Activated naive CD4-positive, alpha-beta T cell treated with anti-CD3 and anti-CD28 coated beads, Interleukin-2, amount 50 U/mL, for 24 hours (primary cell): ENCODE measurements around the gene RNF222.
"Not testable (repeated sequence)": the region's sequence is repeated elsewhere in the genome, so short reads cannot be mapped to it uniquely, and the experiment has no call there.

Source experiments
- H3K27ac Mint-ChIP-seq: one replicate; pipeline ENCODE4 v1.8.0; 2021; ENCODE audit warnings: mild to moderate bottlenecking, mixed read lengths
- H3K27me3 Mint-ChIP-seq: one replicate; pipeline ENCODE4 v1.8.0; 2021; ENCODE audit warnings: mixed read lengths
- H3K36me3 Mint-ChIP-seq: one replicate; pipeline ENCODE4 v1.8.0; 2021; ENCODE audit warnings: mixed read lengths
- H3K4me1 Mint-ChIP-seq: one replicate; pipeline ENCODE4 v1.8.0; 2021; ENCODE audit warnings: mixed read lengths
- H3K4me3 Mint-ChIP-seq: one replicate; pipeline ENCODE4 v1.8.0; 2021; ENCODE audit warnings: mild to moderate bottlenecking, mixed read lengths
- H3K9me3 Mint-ChIP-seq: one replicate; pipeline ENCODE4 v1.8.0; 2021; ENCODE audit warnings: mixed read lengths

Gene RNF222

GRCh38 chr17:8394497-8394896 is 3.1 kb downstream of the RNF222 start:
- H3K9me3 Mint-ChIP-seq, H3K4me3 Mint-ChIP-seq, H3K27me3 Mint-ChIP-seq, H3K27ac Mint-ChIP-seq, H3K36me3 Mint-ChIP-seq: not testable (repeated sequence)
- peaks cover 13% of the 10 kb centered on the region for H3K4me1 Mint-ChIP-seq

DNA sequence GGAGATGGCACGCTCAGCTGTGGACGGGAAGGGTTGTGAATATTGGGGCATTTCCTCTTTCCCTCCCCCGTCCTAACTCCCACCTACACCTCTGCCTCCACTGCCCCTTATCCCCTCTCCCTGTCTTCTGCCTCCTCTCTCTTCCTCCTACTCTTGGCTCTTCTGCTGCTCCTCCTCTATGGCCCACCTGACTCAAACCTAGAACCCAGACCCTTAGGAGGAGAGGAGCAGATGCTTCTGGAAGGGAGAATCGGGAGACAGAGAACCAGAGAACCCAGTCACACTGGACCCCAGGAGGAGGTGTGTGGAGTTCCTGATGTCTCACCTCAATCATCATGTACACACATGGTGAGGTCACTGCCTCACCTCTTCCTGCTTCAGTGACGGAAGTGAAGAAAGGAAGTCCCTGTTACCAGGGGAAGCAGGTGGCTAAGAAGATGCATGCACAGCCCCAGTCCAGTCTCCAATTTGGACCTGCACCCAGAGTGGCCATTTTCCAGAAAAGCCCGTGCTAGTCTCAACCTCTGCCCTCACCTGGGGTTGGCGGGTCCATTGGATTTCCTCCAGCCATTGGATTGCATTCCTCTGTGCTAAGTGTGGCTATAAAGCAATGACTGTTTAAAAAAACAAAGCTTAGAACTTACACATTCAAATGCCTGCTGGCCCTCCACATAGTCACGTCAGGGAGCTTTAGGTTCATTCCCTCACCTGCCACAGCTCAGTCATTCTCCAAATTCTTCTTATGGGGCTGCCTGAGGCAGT is 4.0 kb downstream of the RNF222 start:
- Mint-ChIP-seq H3K27ac (peak overlapping the region; percentile 79), H3K36me3 (no peaks in the 10 kb centered on the region), H3K9me3 (no peaks in the 10 kb centered on the region), H3K4me3 (no peak overlapping the region), H3K4me1 (peaks cover 13% of the 10 kb centered on the region), H3K27me3 (peaks cover 4% of the 10 kb centered on the region)

- Mint-ChIP-seq H3K4me3 (no peak overlapping the region), H3K9me3 (no peaks in the 10 kb centered on the region), H3K36me3 (no peaks in the 10 kb centered on the region), H3K4me1 (peaks cover 13% of the 10 kb centered on the region), H3K27me3 (peaks cover 2% of the 10 kb centered on the region), H3K27ac (no peak overlapping the region)
These were observed 4.8 kb downstream of the RNF222 start for GRCh38 chr17:8392674-8393469.

GRCh38 chr17:8392274-8392673 is 5.4 kb downstream of the RNF222 start:
- no peaks in the 10 kb centered on the region for H3K36me3 Mint-ChIP-seq
- no peak overlapping the region for H3K4me3 Mint-ChIP-seq
- peaks cover 13% of the 10 kb centered on the region for H3K4me1 Mint-ChIP-seq
- H3K27me3 Mint-ChIP-seq, result no peaks in the 10 kb centered on the region
- no peaks in the 10 kb centered on the region for H3K9me3 Mint-ChIP-seq
- no peak overlapping the region for H3K27ac Mint-ChIP-seq

DNA sequence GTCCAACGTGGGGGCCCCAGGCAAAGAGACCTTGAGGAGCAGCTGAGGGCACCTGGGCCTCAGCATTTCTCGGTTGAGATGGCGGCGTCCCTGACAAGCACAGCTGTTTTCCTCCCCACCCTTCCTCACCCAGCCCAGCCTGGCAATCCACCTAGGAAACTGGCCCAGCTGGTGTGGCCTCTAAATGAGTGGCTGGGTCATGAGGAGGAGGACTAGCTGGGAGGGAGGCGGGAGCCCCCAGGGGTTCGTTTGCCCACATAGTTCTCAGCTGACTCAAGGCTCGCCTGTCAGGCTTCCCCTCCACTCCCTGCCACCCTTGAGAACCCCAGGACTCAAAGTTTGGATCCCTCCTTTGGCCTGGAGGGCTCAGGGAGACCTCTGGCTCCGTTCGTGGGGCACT is 5.9 kb downstream of the RNF222 start:
- H3K4me3 Mint-ChIP-seq, result no peak overlapping the region
- peaks cover 15% of the 10 kb centered on the region for H3K4me1 Mint-ChIP-seq
- H3K27ac Mint-ChIP-seq, result no peak overlapping the region
- no peaks in the 10 kb centered on the region for H3K36me3 Mint-ChIP-seq
- H3K27me3 Mint-ChIP-seq, result no peaks in the 10 kb centered on the region
- no peaks in the 10 kb centered on the region for H3K9me3 Mint-ChIP-seq

DNA sequence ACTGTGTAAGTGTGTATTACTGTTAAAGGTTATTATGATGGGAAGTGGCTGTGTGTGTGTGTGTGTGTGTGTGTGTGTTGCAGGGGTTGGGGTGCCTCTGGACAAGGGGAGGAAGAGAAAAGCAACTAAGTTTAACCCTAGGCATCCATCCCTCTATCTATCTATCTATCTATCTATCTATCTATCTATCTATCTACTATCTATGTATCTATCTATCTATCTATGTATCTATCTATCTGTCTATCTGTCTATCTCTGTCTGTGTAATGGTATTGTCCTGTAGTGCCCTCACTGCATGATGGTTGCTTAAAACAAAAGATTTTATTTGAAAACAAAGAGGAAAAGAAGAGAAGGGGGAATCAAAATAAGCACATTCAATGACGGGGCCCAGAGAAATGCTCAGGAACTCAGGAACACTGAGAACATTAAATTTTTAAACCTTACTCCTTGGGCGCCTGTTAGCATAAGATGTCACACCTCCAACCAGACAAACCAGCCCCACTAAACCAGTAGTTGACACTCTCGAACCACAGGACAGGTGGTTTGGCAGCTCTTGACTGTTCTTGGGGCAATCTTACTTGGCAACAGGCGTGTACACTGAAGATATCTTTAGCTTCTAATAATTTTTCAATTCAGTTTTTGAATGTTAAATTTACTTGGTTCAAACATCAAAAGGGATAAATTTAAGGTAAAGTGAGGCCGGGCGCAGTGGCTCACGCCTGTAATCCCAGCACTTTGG is 9.5 kb downstream of the RNF222 start:
- Mint-ChIP-seq H3K4me3 (no peak overlapping the region), H3K27ac (no peak overlapping the region), H3K4me1 (peaks cover 20% of the 10 kb centered on the region), H3K36me3 (peaks cover under 1% of the 10 kb centered on the region), H3K9me3 (no peaks in the 10 kb centered on the region), H3K27me3 (no peaks in the 10 kb centered on the region)

- Mint-ChIP-seq H3K27me3 (no peaks in the 10 kb centered on the region), H3K9me3 (no peaks in the 10 kb centered on the region), H3K4me3 (peak overlapping the region; percentile 9), H3K27ac (peak overlapping the region; percentile 56), H3K36me3 (peaks cover 11% of the 10 kb centered on the region), H3K4me1 (peaks cover 20% of the 10 kb centered on the region)
These were observed 10.8 kb downstream of the RNF222 start for GRCh38 chr17:8386841-8387240.

DNA sequence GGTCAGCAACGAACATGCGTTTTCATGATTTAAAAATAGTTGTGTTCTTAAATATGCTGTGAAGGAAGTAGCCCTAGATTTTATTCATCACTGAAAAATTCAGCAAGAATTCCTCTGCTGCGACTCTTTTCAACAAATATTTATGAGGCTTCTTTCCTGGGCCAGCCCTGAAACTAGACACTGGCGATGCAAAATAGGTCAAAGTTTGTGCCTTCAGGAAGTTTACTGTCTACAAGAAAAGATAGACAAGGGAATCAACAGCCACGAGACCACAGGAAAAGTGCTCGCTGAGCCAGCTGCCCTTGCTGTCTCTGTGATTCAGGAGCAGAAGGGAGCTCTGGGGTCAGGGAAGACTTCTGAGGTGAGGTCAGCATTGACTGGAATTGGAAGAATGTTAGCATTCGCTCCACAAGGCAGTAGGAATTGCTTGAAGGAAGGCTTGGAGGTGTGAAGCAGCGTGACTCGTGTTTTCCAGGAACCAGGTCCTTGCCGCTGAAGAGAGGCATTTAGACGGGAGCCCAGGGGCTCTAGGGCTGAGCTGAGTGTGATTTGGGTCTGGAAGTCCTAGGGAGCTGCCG is 12.7 kb downstream of the RNF222 start:
- Mint-ChIP-seq H3K4me3 (peak overlapping the region; percentile 100), H3K4me1 (peaks cover 34% of the 10 kb centered on the region), H3K9me3 (no peaks in the 10 kb centered on the region), H3K36me3 (peaks cover 21% of the 10 kb centered on the region), H3K27ac (peak overlapping the region; percentile 83), H3K27me3 (no peaks in the 10 kb centered on the region)

DNA sequence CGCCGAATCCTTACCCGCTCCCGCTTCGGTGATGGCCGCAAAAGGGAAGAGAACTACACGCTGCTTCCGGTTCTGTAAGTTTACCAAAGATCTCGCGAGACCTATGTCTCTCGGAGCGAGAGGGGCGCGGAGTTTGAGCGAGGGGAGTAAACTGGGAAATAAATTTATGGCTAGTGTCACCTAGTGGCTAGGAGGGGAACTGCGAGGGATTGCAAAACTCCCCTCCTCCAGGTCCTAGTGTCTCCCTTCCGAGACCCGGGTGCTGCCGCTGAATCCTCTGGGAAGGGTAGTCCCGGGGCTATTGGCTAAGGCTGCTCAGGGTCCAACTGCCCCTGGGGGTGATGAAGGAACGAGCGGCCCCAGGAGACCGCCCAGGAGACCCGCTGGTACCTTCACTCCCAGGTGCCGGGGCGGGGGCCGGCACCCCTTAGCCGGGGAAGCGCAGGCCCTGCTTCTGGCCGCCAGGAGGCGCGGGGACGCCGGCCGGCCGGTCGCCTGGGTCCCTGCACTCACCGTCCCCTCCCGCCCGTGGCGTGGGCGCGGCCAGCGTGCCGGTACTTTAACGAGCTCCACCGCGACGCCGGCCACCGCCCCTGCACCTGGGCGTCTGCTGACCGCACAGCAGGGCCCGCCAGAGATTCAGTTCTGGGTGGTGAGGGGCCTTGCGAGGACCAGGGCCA is 14.3 kb downstream of the RNF222 start, which contains the start of gene RPL26:
TSS of gene RPL26 (minus strand) at position 51 of the 680 bp plus-strand sequence. CDS start 883 bp downstream, outside the sequence.
- peaks cover 46% of the 10 kb centered on the region for H3K4me1 Mint-ChIP-seq
- no peaks in the 10 kb centered on the region for H3K27me3 Mint-ChIP-seq
- no peaks in the 10 kb centered on the region for H3K9me3 Mint-ChIP-seq
- peak within 1 kb of the TSS; percentile 98 for H3K27ac Mint-ChIP-seq
- peak within 1 kb of the TSS; percentile 100 for H3K4me3 Mint-ChIP-seq
- H3K36me3 Mint-ChIP-seq, result peaks cover 27% of the 10 kb centered on the region

DNA sequence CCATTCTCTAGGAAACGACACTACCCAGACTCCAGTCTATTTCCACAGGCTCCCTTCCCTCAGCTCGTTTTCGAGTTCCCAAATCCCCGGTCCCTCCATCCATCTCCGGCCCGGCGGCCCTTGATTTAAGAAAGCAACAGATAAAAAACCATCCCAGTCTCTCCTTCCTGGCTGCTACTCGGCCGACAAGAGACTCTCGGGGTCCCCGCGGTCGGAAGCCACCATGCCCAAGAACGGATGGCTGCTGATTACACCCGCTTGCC is 14.8 kb downstream of the RNF222 start:
- H3K36me3 Mint-ChIP-seq, result peaks cover 27% of the 10 kb centered on the region
- peaks cover 48% of the 10 kb centered on the region for H3K4me1 Mint-ChIP-seq

DNA sequence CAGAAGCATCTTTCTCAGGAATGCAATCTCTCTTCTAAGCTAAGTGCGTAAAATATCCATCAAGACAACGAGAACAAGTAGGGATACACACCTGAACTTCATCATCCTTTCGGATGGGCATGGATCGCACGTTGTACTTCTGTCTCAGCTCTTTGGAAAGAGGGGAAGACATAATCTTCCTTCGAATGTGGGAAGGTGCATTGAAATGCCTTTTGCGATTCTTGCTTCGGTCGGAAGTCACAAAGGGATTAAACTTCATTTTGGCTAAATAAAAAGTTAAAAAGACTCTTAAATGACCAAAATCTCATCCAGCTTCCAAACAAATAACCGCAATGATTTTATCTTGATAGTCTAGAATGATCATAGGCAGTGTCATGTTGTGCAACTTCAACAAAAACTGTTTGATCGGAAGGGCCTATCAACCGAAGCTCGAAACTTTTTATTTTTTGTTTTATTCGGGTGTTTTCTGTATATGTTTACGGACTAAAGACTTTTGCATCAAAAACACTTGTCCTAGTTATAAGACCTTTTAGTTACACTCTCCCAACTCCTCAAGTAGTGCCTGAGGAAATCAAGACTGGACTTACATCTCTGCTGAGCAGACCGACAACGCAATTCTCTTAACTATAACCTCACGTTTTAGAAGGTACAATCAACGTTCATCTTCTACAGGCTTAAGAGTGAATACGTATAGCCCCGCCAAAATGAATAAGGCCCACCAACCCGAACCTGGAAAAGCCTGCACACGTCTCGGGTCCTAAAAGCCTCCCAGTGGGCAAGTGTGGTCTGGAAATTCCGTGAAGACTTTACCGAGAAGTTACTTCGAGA is 15.4 kb downstream of the RNF222 start:
- no peaks in the 10 kb centered on the region for H3K9me3 Mint-ChIP-seq
- H3K27ac Mint-ChIP-seq, result peak overlapping the region; percentile 98
- peaks cover 54% of the 10 kb centered on the region for H3K4me1 Mint-ChIP-seq
- H3K4me3 Mint-ChIP-seq, result peak overlapping the region; percentile 100
- peaks cover 30% of the 10 kb centered on the region for H3K36me3 Mint-ChIP-seq
- H3K27me3 Mint-ChIP-seq, result no peaks in the 10 kb centered on the region

More for the DNA sequence above, 14.8 kb downstream of the RNF222 start:
- Mint-ChIP-seq H3K27ac (peak overlapping the region; percentile 98), H3K27me3 (no peaks in the 10 kb centered on the region), H3K4me3 (peak overlapping the region; percentile 100), H3K9me3 (no peaks in the 10 kb centered on the region)

DNA sequence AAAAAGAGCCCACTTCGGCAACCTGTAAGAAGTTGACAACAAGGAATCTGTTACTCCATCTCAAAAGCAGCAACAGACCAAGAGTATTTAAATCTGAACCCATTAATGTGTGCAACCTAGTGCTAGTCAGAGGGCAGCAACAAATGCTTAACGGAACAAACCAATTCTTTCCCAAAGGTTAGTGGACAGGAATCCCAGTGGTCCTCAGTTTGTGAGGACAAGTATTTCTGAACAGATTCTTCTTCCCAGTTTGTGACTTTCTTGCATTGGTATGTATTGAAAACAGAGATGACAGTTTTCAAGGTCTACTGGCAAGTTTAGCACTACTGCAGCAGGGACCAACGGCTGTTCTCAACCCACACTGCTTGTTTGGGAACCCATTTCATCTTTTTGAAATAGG is 17.6 kb downstream of the RNF222 start:
- peak overlapping the region; percentile 100 for H3K4me3 Mint-ChIP-seq
- H3K9me3 Mint-ChIP-seq, result no peaks in the 10 kb centered on the region
- peak overlapping the region; percentile 52 for H3K27ac Mint-ChIP-seq
- no peaks in the 10 kb centered on the region for H3K27me3 Mint-ChIP-seq
- H3K36me3 Mint-ChIP-seq, result peaks cover 31% of the 10 kb centered on the region
- H3K4me1 Mint-ChIP-seq, result peaks cover 63% of the 10 kb centered on the region

DNA sequence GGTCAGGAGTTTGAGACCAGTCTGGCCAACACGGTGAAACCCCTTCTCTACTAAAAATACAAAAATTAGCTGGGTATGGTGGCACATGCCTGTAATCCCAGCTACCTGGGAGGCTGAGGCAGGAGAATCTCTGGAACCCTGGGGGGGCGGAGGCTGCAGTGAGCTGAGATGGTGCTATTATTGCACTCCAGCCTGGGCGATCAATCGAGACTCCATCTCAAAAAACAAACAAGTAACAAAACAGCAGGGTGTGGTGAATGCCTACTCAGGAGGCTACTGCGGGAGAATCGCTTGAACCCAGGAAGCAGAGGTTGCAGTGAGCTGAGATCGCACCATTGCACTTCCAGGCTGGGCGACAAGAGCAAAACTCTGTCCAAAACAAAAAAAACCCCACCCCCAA is 19.5 kb downstream of the RNF222 start:
- peaks cover 58% of the 10 kb centered on the region for H3K4me1 Mint-ChIP-seq
- peaks cover 31% of the 10 kb centered on the region for H3K36me3 Mint-ChIP-seq
- not testable (repeated sequence) for H3K9me3 Mint-ChIP-seq, H3K27me3 Mint-ChIP-seq
- H3K4me3 Mint-ChIP-seq, result peak overlapping the region; percentile 100
- H3K27ac Mint-ChIP-seq, result peak overlapping the region; percentile 62

DNA sequence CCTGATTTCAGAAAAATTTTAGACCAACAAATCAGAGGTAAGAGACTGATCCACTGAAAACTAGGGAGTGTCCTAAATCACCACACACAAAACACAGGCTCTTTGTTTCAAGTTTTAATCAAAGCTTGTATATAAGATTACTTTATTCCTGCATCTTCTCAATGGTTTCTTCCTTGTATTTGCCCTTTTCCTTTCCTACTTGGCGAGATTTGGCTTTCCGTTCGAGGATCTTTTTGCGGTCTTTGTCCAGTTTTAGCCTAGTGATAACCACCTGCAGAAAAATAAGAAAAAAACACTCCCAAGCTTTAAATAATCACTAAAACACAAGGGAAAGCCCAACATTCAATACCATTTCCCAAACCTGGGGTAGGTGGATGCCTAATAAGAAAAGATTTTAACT is 20.2 kb downstream of the RNF222 start:
- Mint-ChIP-seq H3K27ac (peak overlapping the region; percentile 77), H3K27me3 (no peaks in the 10 kb centered on the region), H3K36me3 (peaks cover 24% of the 10 kb centered on the region), H3K4me3 (peak overlapping the region; percentile 100), H3K9me3 (no peaks in the 10 kb centered on the region), H3K4me1 (peaks cover 58% of the 10 kb centered on the region)
